ENCODE measurements around the gene IL11.

The IL11 gene

DNA sequence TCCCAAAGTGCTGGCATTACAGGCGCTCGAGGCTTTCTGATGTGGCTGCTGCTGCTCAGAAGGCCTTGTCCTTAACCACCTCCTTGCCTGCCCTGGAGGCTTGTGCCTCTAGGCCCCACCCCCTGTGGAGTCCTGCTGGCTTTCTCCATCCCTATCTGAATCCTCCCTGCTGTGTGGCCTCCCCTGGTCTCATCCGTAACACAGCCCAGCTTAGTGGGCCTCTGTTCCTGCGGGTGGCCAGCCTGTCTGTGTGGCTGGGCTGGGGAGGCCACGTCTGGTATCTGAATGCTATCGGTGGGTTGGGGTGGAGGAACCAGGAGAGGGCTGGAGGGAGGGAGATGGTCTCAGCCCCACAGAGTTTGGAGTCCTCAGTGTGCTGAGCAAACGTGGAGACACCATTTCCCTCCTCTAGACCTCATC lies 20.2 kb upstream of the IL11 start:
- peaks cover 49% of the 10 kb centered on the region for H3K36me3 ChIP-seq (ENCODE audit: control insufficient read depth, insufficient read depth, low read length)
- H3K4me1 ChIP-seq (ENCODE audit: control insufficient read depth, insufficient read depth, low read length, poor library complexity, severe bottlenecking), result peaks cover 34% of the 10 kb centered on the region
- WGBS, 2 experiments (ENCODE audit: insufficient coverage in 2 of 2), result 65 to 77% methylated on average over 5 to 6 of the region's 7 CpGs
- H3K4me3 ChIP-seq (ENCODE audit: extremely low read depth, insufficient read depth, low read length, poor library complexity, severe bottlenecking), result no peak overlapping the region
- no peaks in the 10 kb centered on the region for H3K9me3 ChIP-seq (ENCODE audit: control insufficient read depth, low read length)
- H3K27ac ChIP-seq (ENCODE audit: low read depth, low read length, severe bottlenecking), result no peak overlapping the region

DNA sequence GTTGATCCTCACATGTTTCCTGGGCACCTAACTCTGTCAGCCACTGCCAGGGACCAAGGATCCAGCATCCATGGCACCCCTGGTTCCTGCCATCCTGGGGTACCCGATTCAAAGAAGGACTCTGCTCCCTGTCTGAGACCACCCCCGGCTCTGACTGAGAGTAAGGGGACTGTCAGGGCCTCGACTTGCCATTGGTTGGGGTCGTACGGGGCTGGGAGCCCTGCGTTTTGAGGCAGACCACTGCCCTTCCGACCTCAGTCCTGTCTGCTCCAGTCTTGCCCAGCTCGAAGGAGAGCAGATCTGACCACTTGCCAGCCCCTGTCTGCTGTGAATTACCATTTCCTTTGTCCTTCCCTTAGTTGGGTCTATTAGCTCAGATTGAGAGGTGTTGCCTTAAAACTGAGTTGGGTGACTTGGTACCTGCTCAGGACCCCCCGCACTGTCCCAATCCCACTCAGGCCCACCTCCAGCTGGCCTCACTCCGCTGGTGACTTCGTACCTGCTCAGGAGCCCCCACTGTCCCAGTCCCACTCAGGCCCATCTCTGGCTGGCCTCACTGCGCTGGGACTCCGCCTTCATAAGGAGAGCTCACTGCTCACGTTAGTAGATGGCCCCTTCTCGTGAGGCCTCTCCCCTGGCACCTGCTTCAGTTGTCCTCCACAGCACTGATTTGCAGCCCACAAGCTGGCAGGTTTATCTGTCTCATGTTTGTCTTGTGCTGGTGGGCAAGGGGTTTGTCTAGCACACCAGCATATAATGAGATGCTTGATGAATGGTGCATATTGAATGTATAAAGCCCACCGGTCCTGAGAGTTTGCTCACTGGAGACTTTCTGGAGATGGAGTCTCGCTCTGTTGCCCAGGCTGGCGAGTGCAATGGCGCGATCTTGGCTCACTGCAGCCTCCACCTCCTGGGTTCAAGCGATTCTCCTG lies 19.4 kb upstream of the IL11 start:
- Histone ChIP-seq H3K4me1 (ENCODE audit: control insufficient read depth, insufficient read depth, low read length, poor library complexity, severe bottlenecking) (peaks cover 38% of the 10 kb centered on the region), H3K4me3 (ENCODE audit: extremely low read depth, insufficient read depth, low read length, poor library complexity, severe bottlenecking) (no peak overlapping the region), H3K9me3 (ENCODE audit: control insufficient read depth, low read length) (no peaks in the 10 kb centered on the region), H3K36me3 (ENCODE audit: control insufficient read depth, insufficient read depth, low read length) (peaks cover 49% of the 10 kb centered on the region), H3K27ac (ENCODE audit: low read depth, low read length, severe bottlenecking) (no peak overlapping the region)
- 88 to 94% methylated on average over 15 to 19 of the region's 21 CpGs for WGBS, 2 experiments (ENCODE audit: insufficient coverage in 2 of 2)

DNA sequence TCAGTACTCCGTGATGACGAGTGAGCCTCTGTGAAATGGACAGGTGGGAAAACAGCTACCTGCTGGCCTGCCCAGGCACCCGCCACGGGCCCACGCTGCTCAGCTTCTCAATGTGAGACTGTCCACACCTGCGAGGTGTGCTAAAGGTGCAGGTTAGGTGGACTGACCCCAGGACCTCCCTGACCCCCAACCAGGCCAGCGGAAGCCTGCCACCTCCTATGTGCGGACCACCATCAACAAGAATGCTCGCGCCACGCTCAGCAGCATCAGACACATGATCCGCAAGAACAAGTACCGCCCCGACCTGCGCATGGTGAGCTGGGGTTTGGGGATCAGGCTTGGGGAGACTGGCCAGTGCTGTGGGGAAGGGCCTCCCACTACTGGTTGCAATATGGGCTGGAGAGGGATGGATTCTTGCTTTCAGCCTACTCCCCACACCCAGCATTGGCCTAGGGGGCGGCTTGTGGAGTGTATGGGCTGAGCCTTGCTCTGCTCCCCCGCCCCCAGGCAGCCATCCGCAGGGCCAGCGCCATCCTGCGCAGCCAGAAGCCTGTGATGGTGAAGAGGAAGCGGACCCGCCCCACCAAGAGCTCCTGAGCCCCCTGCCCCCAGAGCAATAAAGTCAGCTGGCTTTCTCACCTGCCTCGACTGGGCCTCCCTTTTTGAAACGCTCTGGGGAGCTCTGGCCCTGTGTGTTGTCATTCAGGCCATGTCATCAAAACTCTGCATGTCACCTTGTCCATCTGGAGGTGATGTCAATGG lies 17.7 kb upstream of the IL11 start:
- 96% methylated on average over 15 to 20 of the region's 24 CpGs for WGBS, 2 experiments (ENCODE audit: insufficient coverage in 2 of 2)
- H3K4me3 ChIP-seq (ENCODE audit: extremely low read depth, insufficient read depth, low read length, poor library complexity, severe bottlenecking), result peak overlapping the region; percentile 97
- peaks cover 40% of the 10 kb centered on the region for H3K4me1 ChIP-seq (ENCODE audit: control insufficient read depth, insufficient read depth, low read length, poor library complexity, severe bottlenecking)
- H3K27ac ChIP-seq (ENCODE audit: low read depth, low read length, severe bottlenecking), result no peak overlapping the region
- H3K9me3 ChIP-seq (ENCODE audit: control insufficient read depth, low read length), result no peaks in the 10 kb centered on the region
- H3K36me3 ChIP-seq (ENCODE audit: control insufficient read depth, insufficient read depth, low read length), result peaks cover 49% of the 10 kb centered on the region

DNA sequence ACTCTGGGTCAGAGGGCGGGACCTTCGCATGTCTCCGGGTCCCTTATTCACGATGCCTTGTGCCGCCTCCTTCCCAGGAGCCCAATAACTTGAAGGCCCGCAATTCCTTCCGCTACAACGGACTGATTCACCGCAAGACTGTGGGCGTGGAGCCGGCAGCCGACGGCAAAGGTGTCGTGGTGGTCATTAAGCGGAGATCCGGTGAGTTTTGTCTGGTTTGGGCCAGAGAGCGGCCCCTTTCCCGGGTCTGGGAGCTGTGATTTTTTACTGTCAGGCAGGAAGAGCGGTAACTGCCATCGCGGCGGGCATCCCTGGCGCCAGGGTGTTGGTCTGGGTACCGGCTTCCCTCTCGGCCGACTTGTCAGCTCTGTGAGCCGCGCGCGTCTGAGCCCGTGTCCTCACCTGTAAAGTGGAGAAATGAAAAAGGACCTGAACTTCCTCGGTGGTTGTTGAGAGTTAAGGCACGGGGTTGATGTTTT lies 16.3 kb upstream of the IL11 start:
- H3K27ac ChIP-seq (ENCODE audit: low read depth, low read length, severe bottlenecking), result no peak overlapping the region
- peak overlapping the region; percentile 97 for H3K4me3 ChIP-seq (ENCODE audit: extremely low read depth, insufficient read depth, low read length, poor library complexity, severe bottlenecking)
- H3K9me3 ChIP-seq (ENCODE audit: control insufficient read depth, low read length), result no peaks in the 10 kb centered on the region
- WGBS, 2 experiments (ENCODE audit: insufficient coverage in 2 of 2), result 5 to 7% methylated on average over 31 to 33 of the region's 33 CpGs
- peaks cover 38% of the 10 kb centered on the region for H3K4me1 ChIP-seq (ENCODE audit: control insufficient read depth, insufficient read depth, low read length, poor library complexity, severe bottlenecking)
- peaks cover 49% of the 10 kb centered on the region for H3K36me3 ChIP-seq (ENCODE audit: control insufficient read depth, insufficient read depth, low read length)

DNA sequence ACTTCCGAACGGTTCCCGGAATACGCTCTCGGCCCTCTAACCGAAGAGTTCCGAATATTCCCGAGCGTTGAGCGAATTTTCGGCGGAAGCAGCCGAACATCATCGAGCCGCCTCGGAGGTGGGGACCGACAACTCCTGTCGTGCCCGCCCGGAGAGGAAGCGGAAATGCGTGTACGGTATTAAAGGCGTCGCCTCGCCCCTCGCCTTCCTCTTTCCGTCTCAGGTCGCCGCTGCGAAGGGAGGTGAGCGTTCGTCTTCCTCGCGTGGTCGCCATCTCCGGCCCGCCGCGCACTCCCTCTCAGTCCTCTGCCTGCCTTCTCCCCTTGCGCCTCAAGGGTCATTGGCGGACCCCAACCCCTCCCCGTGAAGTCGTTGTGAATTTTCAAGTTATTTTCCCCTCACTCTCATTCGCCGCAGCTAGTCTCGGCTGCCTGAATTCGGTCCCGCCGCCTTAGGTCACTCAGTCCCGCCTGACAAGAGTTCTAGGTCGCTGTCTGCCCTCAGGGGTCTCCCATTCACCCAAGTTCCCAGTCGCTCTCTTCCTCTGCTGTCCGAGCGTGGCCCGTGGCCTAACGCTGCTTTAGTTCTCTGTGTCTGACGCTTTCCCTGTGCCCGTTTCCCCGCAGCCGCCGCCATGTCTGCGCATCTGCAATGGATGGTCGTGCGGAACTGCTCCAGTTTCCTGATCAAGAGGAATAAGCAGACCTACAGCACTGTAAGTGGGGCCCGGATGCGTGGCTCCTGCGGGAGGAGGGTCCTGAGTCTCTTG lies 15.6 kb upstream of the IL11 start, which contains the start of gene RPL28:
Gene RPL28, plus strand, starts transcription at position 209 of the 769 bp plus-strand sequence. Its CDS starts 426 bp downstream, at position 635.
- H3K27ac ChIP-seq (ENCODE audit: low read depth, low read length, severe bottlenecking), result peak within 1 kb of the TSS; percentile 92
- H3K4me1 ChIP-seq (ENCODE audit: control insufficient read depth, insufficient read depth, low read length, poor library complexity, severe bottlenecking), result peaks cover 38% of the 10 kb centered on the region
- peak within 1 kb of the TSS; percentile 97 for H3K4me3 ChIP-seq (ENCODE audit: extremely low read depth, insufficient read depth, low read length, poor library complexity, severe bottlenecking)
- peaks cover 45% of the 10 kb centered on the region for H3K36me3 ChIP-seq (ENCODE audit: control insufficient read depth, insufficient read depth, low read length)
- no peaks in the 10 kb centered on the region for H3K9me3 ChIP-seq (ENCODE audit: control insufficient read depth, low read length)
- 0% methylated on average over 58 to 65 of the region's 68 CpGs for WGBS, 2 experiments (ENCODE audit: insufficient coverage in 2 of 2)

DNA sequence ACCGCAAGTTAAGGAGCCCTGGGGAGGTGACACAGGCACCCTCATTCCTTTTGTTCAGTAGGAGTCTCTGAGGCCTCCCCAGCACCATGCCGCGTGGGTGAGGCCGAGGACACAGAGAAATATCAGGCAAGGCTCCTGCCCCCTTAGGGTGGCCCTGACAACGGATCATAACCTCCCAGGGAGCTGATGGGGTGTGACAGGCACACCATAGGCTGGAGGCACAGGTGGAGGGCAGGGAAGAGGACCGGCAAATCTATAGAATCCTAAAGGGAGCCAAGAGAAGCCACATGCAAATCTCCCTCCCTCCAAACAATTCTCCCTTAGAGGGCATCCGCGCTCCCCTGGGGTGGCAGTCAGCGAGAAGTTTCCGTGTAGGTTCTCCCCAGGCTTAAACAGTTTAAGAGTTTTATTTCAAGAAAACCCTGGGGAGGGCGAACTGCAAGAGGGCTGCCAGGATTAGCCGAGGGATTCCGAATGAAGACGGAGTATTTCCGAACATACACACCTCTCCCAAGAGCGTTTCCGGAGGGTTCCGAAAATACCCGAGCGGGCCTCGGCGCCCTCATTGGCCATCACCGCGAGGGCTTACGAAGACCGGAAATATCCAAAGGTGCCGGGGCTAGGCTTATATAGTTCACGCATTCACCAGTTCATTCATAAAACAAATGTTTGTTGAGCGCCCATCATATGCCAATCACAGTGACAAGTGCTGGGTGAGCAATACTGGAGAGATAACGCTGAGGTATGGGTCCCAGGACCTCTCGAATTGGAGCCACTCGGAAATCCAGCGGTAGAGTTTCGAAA lies 14.9 kb upstream of the IL11 start:
- Histone ChIP-seq H3K9me3 (ENCODE audit: control insufficient read depth, low read length) (no peaks in the 10 kb centered on the region), H3K4me3 (ENCODE audit: extremely low read depth, insufficient read depth, low read length, poor library complexity, severe bottlenecking) (peak overlapping the region; percentile 97), H3K27ac (ENCODE audit: low read depth, low read length, severe bottlenecking) (peak overlapping the region; percentile 92), H3K36me3 (ENCODE audit: control insufficient read depth, insufficient read depth, low read length) (peaks cover 38% of the 10 kb centered on the region), H3K4me1 (ENCODE audit: control insufficient read depth, insufficient read depth, low read length, poor library complexity, severe bottlenecking) (peaks cover 38% of the 10 kb centered on the region)
- WGBS, 2 experiments (ENCODE audit: insufficient coverage in 2 of 2), result 10% methylated on average over 27 to 33 of the region's 34 CpGs

DNA sequence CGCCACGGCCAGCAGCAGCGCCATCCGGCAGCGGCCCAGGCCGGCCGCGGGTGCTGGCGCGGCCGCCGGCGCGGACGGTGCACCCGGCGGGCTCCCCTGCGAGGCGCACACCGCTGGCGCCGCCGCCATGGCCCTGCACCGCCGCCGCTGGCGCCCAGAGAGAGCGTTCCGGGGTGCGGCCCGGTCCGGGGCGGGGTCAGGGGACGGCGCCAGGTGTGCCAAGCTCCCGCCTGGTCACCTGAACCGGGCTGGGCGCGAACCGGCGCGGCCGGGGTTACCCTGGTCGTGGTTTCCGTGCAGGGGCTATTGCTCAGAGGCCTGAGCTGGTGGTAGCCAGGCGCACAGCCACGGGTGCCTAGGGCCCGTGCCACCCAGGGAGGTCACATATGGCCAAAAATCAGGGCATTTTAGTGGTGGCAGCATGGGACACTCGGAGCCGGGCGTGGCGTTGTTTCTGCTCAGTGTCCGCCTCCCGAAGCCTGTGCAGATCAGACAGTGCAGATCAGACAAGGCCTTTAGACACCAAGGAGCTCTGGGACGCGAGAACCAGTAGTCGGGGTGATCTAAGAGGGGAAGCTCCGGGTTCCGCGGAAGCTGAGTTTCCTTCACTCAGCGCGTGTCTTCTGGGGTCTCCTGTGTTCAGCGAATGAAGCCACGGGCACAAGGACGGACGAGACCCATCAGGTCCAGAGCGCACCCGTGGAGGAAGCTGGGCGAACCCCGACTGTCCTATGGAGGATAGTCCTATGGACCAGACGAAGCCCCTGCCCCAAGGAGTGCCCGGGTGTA lies 14.1 kb upstream of the IL11 start, which contains the start of gene TMEM238:
Gene TMEM238, minus strand, starts transcription at position 162 of the 789 bp plus-strand sequence. Its CDS starts 33 bp downstream, at position 129.
- peaks cover 32% of the 10 kb centered on the region for H3K4me1 ChIP-seq (ENCODE audit: control insufficient read depth, insufficient read depth, low read length, poor library complexity, severe bottlenecking)
- no peaks in the 10 kb centered on the region for H3K9me3 ChIP-seq (ENCODE audit: control insufficient read depth, low read length)
- peak within 1 kb of the TSS; percentile 92 for H3K27ac ChIP-seq (ENCODE audit: low read depth, low read length, severe bottlenecking)
- H3K4me3 ChIP-seq (ENCODE audit: extremely low read depth, insufficient read depth, low read length, poor library complexity, severe bottlenecking), result peak within 1 kb of the TSS; percentile 97
- H3K36me3 ChIP-seq (ENCODE audit: control insufficient read depth, insufficient read depth, low read length), result peaks cover 31% of the 10 kb centered on the region
- 40 to 45% methylated on average over 71 to 72 of the region's 72 CpGs for WGBS, 2 experiments (ENCODE audit: insufficient coverage in 2 of 2)

DNA sequence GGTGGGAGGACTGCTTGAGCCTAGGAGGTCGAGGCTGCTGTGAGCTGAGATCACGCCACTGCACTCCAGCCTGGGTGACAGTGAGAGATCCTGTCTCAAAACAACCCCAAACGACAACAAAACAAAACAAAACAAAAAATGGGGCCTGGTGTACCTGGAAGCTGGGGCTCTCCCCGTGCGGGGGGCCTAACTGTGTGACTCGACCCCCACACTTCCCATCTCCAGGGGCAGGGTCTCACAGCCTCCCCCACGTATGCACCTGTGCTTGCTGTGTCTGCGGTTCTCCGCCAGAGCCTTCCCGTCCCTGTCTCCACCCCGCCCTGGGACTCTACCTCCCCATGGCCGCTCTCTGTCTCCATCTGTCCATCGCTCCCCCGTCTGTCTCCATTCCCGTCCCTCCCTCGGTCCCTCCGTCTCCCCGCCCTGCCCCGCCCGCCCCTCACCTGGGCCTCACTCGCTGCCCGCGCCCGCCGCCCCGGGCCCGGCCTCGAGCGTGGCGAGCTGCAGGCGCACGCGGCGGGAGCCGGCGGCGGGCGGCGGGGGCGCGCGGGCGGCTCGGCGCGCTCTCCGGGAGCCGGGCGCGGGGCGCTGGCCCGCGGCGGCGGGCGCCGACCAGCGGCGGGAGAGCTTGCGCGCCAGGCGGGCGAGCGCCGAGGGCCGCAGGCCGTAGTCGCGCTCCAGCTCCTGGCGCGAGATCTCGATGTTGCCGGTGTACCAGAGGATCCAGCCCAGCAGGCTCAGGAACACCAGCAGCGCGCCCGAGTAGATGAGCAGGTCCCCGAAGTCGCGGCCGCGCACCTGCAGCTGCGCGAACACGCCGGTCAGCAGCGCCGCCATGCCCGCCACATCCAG lies 13.2 kb upstream of the IL11 start:
- Histone ChIP-seq H3K4me3 (ENCODE audit: extremely low read depth, insufficient read depth, low read length, poor library complexity, severe bottlenecking) (peak overlapping the region; percentile 97), H3K36me3 (ENCODE audit: control insufficient read depth, insufficient read depth, low read length) (peaks cover 22% of the 10 kb centered on the region), H3K9me3 (ENCODE audit: control insufficient read depth, low read length) (no peaks in the 10 kb centered on the region), H3K27ac (ENCODE audit: low read depth, low read length, severe bottlenecking) (no peak overlapping the region), H3K4me1 (ENCODE audit: control insufficient read depth, insufficient read depth, low read length, poor library complexity, severe bottlenecking) (peaks cover 28% of the 10 kb centered on the region)
- WGBS, 2 experiments (ENCODE audit: insufficient coverage in 2 of 2), result 5 to 6% methylated on average over 49 to 78 of the region's 88 CpGs

Data from mesodermal cell (in vitro differentiated cells).